Cerebellar nuclear complex (tissue), 1 donor: ENCODE data around the gene SCNN1B.
"Not testable (repeated sequence)": the region's sequence is repeated elsewhere in the genome, so short reads cannot be mapped to it uniquely, and the experiment has no call there.

Experiments used
- DNase-seq, 2 experiments: peaks; one replicate each; lab custom pipeline; 2025; lab: John Stamatoyannopoulos, UW

SCNN1B gene, protein sequence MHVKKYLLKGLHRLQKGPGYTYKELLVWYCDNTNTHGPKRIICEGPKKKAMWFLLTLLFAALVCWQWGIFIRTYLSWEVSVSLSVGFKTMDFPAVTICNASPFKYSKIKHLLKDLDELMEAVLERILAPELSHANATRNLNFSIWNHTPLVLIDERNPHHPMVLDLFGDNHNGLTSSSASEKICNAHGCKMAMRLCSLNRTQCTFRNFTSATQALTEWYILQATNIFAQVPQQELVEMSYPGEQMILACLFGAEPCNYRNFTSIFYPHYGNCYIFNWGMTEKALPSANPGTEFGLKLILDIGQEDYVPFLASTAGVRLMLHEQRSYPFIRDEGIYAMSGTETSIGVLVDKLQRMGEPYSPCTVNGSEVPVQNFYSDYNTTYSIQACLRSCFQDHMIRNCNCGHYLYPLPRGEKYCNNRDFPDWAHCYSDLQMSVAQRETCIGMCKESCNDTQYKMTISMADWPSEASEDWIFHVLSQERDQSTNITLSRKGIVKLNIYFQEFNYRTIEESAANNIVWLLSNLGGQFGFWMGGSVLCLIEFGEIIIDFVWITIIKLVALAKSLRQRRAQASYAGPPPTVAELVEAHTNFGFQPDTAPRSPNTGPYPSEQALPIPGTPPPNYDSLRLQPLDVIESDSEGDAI

DNA sequence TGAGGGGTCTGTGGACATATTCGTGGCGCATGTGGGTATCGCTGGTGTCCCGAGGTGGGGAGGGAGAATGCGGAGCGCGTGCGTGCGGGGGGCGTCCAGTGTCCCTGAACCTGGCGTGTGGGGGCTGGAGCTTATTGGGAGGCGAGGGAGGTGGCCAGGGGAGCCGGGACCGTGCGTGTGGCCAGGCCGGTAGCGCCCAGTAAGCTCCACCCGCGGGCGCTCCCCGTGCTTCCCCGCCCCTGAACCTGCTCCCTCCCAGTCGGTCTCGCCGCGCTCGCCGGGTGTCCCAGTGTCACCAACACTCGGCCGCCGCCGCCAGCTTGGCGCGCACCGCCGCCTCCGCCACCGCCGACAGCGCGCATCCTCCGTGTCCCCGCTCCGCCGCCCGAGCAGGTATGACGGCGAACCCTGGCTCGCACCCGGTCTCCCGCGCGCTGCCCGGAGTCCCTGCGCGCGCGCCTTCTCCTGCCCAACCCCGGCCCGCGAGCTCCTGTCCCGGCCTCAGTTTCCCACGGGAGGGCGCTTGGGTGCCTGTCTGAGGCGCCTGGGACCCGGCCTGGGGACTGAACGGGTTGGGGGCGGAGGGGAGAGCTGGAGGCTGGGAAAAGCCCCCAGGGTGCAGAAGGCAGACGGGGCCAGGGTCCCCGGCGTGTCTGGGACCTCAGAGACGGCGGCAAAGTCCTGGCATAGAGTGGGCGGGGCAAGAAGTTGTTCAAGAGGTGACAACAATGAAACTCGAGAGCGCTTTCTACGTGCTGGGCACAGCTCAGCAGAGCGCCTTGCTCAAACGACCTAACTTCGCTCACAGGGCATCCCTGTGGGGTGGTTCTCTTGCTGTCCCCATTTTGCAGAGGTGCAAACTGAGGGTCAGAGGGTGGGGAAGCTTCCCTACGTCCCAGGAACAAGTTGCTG, at the start of gene SCNN1B:
Gene SCNN1B (plus strand): TSS at position 258 of the 912 bp plus-strand sequence. CDS start 46,298 bp downstream, outside the sequence.
- no peak for DNase-seq

DNA sequence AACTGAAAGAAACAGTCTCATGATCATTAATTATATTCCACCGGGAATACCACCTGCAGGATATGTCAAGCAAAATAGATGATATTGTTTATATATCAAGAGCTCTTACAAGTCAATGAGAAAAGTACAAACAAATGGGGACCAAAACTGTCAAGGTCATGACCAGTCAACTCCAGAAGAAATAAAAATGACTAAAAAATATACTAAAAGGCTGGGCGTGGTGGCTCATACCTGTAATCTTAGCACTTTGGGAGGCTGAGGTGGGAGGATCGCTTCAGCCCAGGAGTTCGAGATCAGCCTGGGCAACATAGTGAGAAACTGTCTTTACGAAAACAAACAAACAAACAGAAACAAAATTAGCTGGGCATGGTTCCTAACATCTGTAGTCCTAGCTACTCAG, 49.8 kb upstream of the SCNN1B start:
- DNase-seq, result no peak

DNA sequence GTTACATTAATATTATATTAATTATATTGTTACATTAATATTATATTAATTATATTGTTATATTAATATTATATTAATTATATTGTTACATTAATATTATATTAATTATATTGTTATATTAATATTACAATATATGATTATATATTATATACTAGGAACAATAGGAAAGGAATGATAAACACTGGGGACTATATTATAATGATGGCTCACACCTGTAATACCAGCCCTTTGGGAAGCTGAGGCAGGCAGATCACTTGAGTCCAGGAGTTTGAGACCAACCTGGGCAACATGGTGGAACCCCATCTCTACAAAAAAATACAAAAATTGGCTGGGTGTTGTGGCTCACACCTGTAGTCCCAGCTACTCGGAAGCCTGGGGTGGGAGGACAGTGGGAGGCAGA, 48.5 kb upstream of the SCNN1B start:
- not testable (repeated sequence) for DNase-seq

DNA sequence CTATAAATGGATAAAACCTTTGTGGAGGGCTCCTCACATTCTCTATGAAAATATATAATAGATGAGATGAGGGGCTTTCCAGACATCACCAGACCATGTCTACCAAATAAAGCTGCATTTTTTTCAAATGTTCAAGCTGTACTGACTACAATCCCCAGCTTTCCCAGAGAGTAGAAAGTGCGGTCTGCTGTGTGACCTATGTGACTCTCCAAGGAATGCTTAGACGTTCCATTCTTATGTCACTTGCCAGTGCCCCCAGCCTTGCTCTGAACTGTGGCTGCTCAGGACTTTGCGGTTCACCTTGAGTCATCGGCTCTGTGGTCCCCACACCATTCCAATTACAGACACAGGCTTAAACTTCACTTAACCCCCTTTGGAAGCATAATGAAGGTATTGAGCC, 47.8 kb upstream of the SCNN1B start:
- no peak for DNase-seq

DNA sequence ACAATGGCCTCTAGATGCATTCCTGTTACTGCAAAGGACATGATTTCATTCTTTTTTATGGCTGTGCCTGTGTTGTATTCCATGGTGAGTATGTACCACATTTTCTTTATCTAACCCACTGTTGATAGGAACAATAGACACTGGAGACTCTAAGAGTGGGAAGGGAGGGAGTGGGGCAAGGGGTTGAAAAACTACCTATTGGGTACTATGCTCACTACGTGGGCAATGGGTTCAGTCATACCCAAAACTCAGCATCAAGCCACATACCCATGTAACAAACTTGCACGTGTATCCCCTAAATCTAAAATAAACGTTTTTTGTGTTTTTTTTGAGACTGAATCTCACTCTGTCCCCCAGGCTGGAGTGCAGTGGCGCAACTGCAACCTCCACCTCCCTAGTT, 47.1 kb upstream of the SCNN1B start:
- no peak for DNase-seq

DNA sequence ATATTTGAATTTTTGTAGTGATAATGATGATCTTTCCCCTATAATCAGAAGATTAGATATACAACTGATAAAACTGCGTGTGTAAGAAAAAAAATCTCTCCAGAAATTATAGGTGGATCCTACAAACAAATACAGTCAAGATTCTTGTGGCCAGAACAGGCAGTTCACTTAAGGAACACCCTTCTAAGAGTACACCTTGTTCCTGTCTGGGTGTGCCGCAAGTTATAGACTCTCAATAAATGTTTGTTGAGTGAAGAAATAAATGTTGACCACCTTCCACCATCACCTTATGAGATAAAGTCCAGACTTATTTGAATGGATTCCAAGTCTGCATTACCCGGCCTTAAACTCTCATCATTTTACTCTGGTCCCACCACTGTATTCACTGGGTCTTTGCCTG, 45.7 kb upstream of the SCNN1B start:
- DNase-seq, result no peak

DNA sequence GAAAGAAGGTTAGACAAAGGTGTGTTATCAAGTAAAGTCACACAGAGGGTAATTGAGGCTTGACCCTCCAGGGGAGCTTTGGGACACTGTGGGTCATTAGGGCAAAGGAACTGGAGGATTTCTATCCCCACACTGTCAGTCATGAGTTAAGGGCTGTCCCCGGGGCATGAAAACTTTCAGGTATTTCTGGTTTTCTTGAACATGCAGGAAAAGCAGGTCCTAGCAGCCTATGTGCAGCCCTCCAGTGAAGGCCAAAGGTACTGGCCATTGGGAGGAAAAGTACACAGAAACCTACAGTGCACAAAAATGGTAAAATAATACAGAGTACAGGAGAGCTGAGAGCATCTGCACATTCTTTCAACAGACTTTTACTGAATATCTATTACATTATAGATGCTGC, 44.4 kb upstream of the SCNN1B start:
- DNase-seq, result no peak

DNA sequence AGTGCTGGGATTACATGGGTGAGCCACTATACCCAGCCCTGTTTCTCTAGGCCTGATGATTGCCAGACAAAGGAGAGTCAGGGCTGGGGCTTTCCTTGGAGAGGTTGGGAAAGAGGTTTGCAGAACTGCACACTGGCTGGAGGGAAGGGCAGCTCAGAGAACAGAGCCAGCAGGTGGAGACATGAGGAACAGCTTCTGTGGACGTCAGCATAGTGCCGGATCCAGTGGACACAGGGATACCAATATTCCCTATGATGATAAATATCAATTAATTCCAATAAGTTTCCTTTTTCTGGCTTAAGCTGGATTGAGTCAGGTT, 43.2 kb upstream of the SCNN1B start:
- DNase-seq, result no peak

DNA sequence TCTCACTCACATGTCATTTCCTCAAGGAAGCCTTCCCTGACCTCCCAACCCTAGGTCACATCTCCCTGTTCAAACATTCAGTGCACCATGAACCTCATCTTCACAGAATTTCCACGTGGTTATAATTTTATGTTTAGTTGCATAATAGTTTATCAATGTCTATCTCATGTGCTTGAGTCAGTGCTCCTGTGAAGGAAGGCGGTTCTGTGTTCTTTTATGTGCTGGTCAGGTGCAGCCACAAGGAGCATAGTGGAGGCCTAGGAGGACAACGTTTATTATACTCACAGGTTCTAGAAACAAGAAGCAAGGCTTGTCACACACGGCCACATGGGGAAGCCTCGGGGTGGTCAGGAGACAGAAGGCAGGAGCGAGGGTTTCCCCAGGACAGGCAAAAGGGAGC, 34.5 kb upstream of the SCNN1B start:
- no peak for DNase-seq

DNA sequence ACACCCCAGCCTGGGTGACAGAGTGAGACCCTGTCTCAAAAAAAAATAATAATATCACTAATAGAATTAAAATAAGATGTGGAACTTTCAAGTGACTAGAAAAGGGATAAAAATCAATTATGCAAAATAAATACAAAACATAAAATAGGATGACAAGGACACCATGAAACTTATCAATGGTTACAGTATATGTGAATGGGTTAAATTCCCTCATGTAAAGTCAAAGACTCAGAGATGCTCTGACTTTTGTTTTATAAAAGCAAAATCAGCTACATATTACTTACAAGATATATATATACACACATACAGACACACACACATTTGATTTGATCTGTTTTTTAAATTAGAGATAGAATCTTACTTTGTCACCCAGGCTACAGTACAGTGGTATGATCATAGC, 33.5 kb upstream of the SCNN1B start:
- DNase-seq, result no peak

DNA sequence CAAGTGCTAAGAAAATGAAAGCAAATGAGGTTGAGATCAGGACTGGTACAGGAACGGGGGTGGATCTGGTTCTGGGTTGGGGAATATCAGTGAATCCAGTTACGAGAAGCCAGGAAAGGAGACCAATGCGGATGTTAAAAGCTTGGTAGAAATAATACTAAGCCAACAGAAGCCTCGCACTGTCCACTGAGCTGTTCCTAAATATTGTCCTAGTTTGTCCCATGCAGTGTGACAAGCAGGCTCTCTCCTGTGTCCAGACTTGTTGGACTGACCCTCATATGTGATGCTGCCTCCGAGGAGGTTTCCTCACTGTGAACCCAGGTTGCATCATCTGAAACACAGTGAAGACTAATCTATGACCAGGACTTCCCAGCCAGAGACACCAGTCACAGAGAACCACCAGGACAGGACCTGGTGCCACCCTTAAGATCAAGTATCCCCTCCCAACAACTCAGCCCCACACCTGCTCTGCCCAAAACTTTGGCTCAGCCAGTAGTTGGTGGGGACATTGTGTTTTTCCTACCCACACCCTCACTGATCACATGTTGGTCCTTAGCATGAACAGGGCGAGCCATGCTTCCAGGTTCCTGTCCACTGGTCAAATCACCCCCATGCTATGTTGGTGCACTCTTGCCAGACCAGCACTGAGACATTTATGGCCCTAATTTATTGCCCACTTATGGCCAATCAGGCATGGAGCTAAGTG, 32.7 kb upstream of the SCNN1B start:
- no peak for DNase-seq

DNA sequence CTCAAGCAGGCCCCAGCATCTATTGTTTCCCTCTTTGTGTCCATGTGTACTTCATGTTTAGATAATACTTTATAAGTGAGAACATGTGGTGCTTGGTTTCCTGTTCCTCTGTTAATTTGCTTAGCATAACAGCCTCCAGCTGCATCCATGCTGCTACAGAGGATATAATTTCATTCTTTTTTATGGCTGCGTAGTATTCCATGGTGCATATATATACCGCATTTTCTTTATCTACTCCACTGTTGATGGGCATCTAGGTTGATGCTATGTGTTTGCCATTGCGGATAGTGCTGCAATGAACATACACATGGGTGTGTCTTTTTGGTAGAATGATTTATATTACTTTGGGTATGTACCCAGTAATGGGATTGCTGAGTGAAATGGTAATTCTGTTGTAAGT, 31.4 kb upstream of the SCNN1B start:
- DNase-seq, result no peak

DNA sequence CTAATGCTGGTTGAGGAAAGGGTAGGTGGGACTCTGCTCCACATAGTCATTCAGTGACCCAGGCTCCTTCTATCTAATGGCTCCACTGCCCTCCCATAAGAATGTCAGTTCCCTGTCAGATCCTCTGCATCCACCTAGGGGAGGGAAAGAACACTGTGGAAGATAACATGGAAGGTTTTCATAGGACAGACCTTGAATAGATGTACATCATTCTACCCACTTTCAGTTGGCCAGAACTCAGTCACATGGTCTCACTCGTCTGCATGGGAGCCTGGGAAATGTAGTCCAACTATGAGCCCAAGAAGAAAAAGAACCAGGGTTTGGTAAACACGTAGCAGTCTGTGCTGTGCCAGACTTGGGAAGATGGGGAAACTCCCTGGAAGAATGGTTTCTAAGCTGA, 27.1 kb upstream of the SCNN1B start:
- no peak for DNase-seq

DNA sequence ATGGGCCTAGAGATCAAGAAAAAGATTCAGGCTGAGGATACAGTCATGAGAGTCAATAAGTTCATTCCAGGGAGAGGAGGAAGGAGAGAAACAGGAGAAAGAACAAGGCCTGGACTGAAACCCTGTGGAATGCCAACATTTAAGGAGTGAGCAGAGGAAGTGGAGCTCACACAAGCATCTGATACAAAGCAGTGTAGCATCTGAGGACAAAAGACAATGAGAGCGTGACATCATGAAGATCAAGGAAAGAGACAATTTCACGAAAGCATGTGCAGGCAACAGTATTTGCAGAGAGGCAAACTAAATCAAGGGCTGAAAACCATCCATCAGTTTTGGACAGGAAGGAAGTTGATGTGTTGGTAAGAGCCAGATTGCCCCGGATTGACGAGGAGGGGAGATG, 25.3 kb upstream of the SCNN1B start:
- no peak for DNase-seq

DNA sequence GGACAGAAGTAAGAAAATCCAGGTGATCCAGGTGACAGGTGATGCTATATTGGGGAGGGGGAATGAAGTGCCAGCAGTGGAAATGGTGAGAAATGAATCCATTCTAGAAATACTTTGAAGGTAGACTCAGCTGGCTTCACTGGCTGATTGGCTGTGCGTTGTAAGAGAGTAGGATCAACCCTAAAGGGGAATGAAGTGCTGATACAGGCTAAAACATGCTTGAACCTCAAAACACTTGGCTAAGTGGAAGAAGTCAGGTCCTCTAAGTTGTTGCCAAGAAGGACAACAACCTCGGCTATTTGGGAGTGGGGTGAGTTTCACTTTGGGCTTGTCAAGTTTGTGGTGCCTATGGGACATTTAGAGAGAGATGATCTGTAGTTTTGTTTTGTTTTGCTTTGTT, 24.1 kb upstream of the SCNN1B start:
- no peak for DNase-seq

DNA sequence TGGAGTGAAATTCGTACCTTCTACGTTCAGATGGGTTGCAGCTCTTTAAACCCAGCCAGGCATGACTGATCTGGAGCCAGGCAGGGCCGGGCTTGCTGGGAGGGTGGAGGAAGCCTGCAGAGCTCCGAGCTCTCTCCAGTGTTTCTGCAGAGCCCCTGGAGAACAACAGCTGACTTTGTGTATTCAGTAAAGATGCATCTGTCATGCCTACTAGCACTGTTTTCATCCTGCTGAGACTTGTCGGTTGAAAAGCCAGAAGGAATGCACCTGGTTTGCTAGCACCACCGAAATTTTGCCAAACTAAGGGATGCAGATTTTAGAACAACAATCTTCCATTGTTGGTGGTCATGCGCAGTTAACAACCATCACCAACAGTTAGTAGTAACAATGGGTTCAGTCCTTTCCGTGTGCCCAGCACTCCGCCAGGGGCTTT, 22.4 kb upstream of the SCNN1B start:
- no peak for DNase-seq

DNA sequence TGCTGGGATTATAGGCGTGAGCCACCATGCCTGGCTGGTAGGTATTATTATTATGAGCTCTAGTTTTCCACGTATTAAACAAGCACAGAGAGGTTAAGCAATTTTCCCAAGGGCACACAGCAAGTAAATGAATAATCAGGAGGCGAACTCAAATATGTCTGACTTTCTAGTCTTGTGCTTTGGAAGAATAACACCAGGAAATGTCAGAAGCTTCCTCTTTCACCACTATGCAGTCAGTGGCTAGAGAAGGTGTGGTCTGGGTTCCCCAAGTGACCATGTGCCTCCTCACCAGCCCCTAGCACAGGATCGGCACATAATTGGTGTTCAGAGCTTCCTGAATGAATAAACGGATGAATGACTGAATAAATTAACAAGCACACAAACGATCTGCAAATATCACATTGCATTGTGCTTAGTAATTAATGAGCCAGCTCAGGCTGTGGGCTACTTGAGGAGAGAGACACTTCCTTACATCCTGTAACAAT, 21.6 kb upstream of the SCNN1B start:
- DNase-seq, result no peak

DNA sequence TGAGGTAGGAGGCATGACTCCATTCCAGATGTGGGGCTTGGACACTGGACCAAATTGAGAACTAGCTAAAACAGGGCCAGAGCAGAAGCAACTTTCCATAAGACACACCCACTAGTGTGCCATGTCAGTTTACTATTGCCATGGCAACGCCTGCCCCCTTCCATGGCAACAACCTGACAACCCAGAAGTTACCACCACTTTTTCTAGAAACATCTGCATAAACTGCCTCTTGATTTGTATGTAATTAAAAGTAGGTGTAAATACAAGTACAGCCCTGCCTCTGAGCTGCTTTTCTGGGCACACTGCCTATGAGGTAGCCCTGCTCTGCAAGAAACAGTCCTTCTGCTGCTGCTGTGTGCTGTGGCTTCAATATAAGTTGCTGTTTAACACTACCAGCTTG, 19.5 kb upstream of the SCNN1B start:
- no peak for DNase-seq

DNA sequence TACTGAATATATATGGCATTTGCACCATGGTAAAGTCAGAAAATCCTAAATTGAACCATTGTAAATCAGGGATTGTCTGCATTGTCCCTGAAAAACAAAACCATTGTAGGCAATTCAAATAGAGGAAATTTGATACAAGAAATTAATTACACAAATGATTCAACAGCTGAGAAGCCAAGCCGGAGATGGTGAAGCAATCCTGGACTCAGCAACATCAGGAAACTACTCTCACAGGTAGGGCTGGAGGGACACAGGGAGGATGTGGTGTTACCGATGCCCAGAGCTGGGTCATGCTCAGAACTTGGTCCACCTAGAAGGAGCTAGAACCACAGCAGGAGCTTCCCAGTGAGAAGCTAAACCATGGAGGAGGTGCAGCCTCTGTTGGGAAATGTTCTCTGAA, 18.5 kb upstream of the SCNN1B start:
- no peak for DNase-seq

DNA sequence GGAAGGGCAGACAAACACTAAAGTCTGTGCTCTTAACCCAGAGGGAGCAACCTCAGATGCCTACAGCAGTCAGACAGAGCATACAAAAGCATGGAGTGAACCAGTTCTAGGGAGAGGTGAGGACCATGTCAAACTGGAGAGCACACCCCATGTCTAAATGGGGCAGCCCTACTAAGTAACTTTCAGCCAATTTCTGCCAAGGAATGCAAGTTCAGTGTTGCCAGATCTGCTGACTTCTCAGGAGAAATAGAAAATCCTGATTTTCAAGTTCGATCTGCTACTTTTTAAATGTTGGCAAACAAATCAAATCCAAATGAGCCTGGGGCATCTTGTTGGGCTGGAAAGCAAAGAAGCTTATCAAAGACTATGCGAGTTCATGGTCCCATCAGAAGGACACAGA, 17.5 kb upstream of the SCNN1B start:
- no peak for DNase-seq

DNA sequence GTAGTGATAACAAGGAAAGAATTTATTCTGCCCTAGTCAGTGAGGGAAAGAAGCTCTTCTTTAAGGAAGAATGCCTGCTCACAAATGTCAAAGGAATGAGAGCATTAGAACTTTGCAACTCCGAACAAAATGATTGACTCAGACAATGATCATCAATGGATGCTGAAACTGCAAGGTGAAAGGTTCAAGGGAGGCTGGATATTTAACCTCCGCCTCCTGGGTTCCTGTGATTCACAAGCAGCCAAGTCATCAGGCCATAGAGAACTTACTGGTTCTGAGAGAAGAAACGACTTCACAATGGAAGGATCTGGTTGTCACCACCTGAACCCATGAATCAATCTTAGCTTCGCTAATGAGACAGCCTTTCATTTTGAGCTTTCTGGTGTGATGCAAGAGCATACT, 16.0 kb upstream of the SCNN1B start:
- no peak for DNase-seq

DNA sequence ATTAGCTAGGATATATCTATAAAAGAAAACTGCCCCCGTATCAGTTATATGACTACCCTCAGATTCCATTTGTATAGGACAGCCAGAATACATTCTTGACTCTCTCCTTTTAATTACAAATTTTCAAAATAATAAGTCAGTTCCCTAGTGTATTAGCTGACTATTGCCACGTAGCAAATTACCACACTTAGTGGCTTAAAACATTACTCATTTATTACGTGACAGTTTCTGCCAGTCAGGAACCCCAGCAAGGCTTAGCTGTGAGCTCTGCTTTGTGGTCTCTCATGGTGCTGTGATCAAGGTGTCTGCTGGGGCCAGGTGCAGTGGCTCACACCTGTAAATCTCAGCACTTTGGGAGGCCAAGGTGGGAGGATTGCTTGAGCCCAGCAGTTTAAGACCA, 13.9 kb upstream of the SCNN1B start:
- DNase-seq, result no peak
